ENCODE results near the gene GALR2. TPM values are rescaled to one million over a fixed set of nuclear protein-coding genes. Genes with fewer than 3 reads are reported as not detected.

The GALR2 gene
- total RNA-seq, 2 donors from 2014 or later: 0.80 TPM; not detected in 1

GRCh38 chr17:76097716-76098295 is 23.2 kb downstream of the GALR2 start:
- WGBS: 93% methylated on average over 19 of the region's 19 CpGs
- H3K4me1 ChIP-seq (replicated peaks): peaks cover 6% of the 10 kb centered on the region
- intact Hi-C loops (cut with DNase I): no loop called here
- no peaks in the 10 kb centered on the region for H3K27me3 ChIP-seq (replicated peaks; ENCODE audit: insufficient read depth)
- H3K9me3 ChIP-seq: no peaks in the 10 kb centered on the region
- no peak overlapping the region for H3K4me3 ChIP-seq
- TF ChIP-seq POLR2A (IDR thresholded peaks at IDR 0.05) (no peak), CTCF (IDR thresholded peaks at IDR 0.05) (no peak), POLR2AphosphoS5 (IDR thresholded peaks at IDR 0.05) (no peak)
- no peak for DNase-seq (ENCODE audit: low spot score)
- peaks cover 17 to 33% of the 10 kb centered on the region in 2 donors for H3K36me3 ChIP-seq
- no peak overlapping the region for H3K27ac ChIP-seq

GRCh38 chr17:76102944-76103273 is 28.3 kb downstream of the GALR2 start:
- DNase-seq (ENCODE audit: low spot score): peak; percentile 30
- Histone ChIP-seq H3K4me3 (peak overlapping the region; percentile 61 to 71), H3K27ac (peak overlapping the region; percentile 87 to 89), H3K9me3 (no peaks in the 10 kb centered on the region), H3K4me1 (replicated peaks) (peaks cover 6% of the 10 kb centered on the region), H3K27me3 (replicated peaks; ENCODE audit: insufficient read depth) (no peaks in the 10 kb centered on the region), H3K36me3 (peaks cover 4 to 6% of the 10 kb centered on the region in 2 donors)
- 3% methylated on average over 4 of the region's 4 CpGs for WGBS
- TF ChIP-seq CTCF (IDR thresholded peaks at IDR 0.05) (no peak), POLR2AphosphoS5 (IDR thresholded peaks at IDR 0.05) (peak; percentile 27), POLR2A (IDR thresholded peaks at IDR 0.05) (no peak)
- intact Hi-C loops (cut with DNase I): no loop called here

GRCh38 chr17:76103274-76104139 is 28.9 kb downstream of the GALR2 start, which contains the start of gene EXOC7:
Gene EXOC7, minus strand, starts transcription at chr17:76103787. Its CDS starts 95 bp downstream, at chr17:76103692.
- peaks cover 6% of the 10 kb centered on the region for H3K4me1 ChIP-seq (replicated peaks)
- H3K36me3 ChIP-seq: peaks cover 4 to 6% of the 10 kb centered on the region in 2 donors
- H3K27ac ChIP-seq: peak within 1 kb of the TSS; percentile 87 to 89
- H3K27me3 ChIP-seq (replicated peaks; ENCODE audit: insufficient read depth): no peaks in the 10 kb centered on the region
- H3K9me3 ChIP-seq: no peaks in the 10 kb centered on the region
- peak; percentile 90 for DNase-seq (ENCODE audit: low spot score)
- TF ChIP-seq POLR2AphosphoS5 (IDR thresholded peaks at IDR 0.05): peak; percentile 98
- TF ChIP-seq CTCF (IDR thresholded peaks at IDR 0.05): peak in 1 of 4 experiments; percentile 11
- TF ChIP-seq POLR2A (IDR thresholded peaks at IDR 0.05): peak; percentile 74
- 5% methylated on average over 55 of the region's 55 CpGs for WGBS
- H3K4me3 ChIP-seq: peak within 1 kb of the TSS; percentile 61 to 71
- intact Hi-C loops (cut with DNase I): no loop called here

- intact Hi-C loops (cut with DNase I): no loop called here
- TF ChIP-seq POLR2A (IDR thresholded peaks at IDR 0.05) (no peak), POLR2AphosphoS5 (IDR thresholded peaks at IDR 0.05) (no peak), CTCF (IDR thresholded peaks at IDR 0.05) (no peak)
- Histone ChIP-seq H3K27me3 (replicated peaks; ENCODE audit: insufficient read depth) (no peaks in the 10 kb centered on the region), H3K4me3 (peak overlapping the region; percentile 61 to 71), H3K36me3 (peaks cover 4 to 6% of the 10 kb centered on the region in 2 donors), H3K4me1 (replicated peaks) (peaks cover 6% of the 10 kb centered on the region), H3K9me3 (no peaks in the 10 kb centered on the region), H3K27ac (peak overlapping the region; percentile 87 to 89)
- WGBS: 85% methylated on average over 29 of the region's 29 CpGs
- no peak for DNase-seq (ENCODE audit: low spot score)
Observed at GRCh38 chr17:76104140-76104895, 29.7 kb downstream of the GALR2 start.
